Measurements from ENCODE around the gene PCSK5.

- TF ChIP-seq CTCF (optimal IDR thresholded peaks at IDR 0.05 in 1 of 3, IDR thresholded peaks at IDR 0.05 in 1 of 3, conservative IDR thresholded peaks at IDR 0.05 in 1 of 3; ENCODE audit: extremely low read depth in 1 of 3, insufficient read depth in 2 of 3, low read length in 3 of 3) (no peak), EZH2 (IDR thresholded peaks at IDR 0.05; ENCODE audit: low read length) (no peak)
Measured at GRCh38 chr9:76240578-76240977, 350.1 kb downstream of the PCSK5 start.
